ENCODE results near the gene CBR4.

- TF ChIP-seq, protein P1, sequence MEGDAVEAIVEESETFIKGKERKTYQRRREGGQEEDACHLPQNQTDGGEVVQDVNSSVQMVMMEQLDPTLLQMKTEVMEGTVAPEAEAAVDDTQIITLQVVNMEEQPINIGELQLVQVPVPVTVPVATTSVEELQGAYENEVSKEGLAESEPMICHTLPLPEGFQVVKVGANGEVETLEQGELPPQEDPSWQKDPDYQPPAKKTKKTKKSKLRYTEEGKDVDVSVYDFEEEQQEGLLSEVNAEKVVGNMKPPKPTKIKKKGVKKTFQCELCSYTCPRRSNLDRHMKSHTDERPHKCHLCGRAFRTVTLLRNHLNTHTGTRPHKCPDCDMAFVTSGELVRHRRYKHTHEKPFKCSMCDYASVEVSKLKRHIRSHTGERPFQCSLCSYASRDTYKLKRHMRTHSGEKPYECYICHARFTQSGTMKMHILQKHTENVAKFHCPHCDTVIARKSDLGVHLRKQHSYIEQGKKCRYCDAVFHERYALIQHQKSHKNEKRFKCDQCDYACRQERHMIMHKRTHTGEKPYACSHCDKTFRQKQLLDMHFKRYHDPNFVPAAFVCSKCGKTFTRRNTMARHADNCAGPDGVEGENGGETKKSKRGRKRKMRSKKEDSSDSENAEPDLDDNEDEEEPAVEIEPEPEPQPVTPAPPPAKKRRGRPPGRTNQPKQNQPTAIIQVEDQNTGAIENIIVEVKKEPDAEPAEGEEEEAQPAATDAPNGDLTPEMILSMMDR (conservative IDR thresholded peaks at IDR 0.05; ENCODE audit: low read length) = peak; percentile 80
- TF ChIP-seq EZH2phosphoT487 (IDR thresholded peaks at IDR 0.05; ENCODE audit: borderline replicate concordance, low read depth, low read length) = no peak
Measured at GRCh38 chr4:168942985-168943384, 67.1 kb downstream of the CBR4 start.
